Measurements from ENCODE around the gene CFAP299.

Gene CFAP299

DNA sequence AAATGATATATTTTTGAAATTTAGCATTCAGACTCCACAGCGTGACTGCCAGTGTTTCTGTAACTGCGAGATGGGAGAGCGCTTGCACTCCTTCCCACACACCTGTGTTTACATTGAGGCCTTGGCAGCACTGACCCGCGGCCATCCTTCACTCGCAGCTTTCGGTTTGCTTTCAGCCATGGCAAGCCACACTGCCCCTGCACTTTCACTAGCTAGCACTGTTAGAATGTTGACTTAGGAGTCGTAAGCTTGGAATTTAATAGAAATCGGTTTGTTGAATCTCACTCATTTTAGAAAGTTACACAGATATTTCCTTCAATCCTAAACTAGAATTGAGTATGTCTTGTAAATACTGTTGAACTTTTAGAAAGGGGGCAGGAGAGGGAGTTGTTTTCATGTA, 136.2 kb downstream of the CFAP299 start:
- Mint-ChIP-seq H3K27ac (no peak overlapping the region), H3K4me3 (no peak overlapping the region), H3K36me3 (no peaks in the 10 kb centered on the region), H3K9me3 (no peaks in the 10 kb centered on the region), H3K4me1 (peaks cover 7% of the 10 kb centered on the region), H3K27me3 (no peaks in the 10 kb centered on the region)
- ATAC-seq, result no peak

DNA sequence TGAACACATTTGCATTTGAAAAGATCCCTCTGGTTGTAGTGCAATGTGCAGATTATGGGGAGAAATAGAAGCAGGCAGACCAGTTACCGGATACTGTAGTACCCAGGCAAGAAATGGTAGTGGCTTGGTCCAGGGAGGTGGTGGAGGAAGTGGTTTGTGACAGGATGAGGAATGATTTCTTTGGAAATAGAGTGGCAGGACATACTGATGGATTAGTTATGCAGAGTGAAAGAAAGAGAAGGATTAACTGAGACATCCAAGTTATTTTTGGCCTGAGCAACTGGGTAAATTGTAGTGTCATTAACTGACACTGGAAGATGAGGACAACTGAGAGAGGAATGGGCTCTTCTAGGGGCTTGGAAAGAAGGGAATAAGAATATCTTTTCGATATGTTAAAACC, 139.7 kb downstream of the CFAP299 start:
- H3K9me3 Mint-ChIP-seq, result no peaks in the 10 kb centered on the region
- no peaks in the 10 kb centered on the region for H3K36me3 Mint-ChIP-seq
- ATAC-seq, result no peak
- H3K4me1 Mint-ChIP-seq, result no peaks in the 10 kb centered on the region
- no peaks in the 10 kb centered on the region for H3K27me3 Mint-ChIP-seq
- no peak overlapping the region for H3K4me3 Mint-ChIP-seq
- no peak overlapping the region for H3K27ac Mint-ChIP-seq

DNA sequence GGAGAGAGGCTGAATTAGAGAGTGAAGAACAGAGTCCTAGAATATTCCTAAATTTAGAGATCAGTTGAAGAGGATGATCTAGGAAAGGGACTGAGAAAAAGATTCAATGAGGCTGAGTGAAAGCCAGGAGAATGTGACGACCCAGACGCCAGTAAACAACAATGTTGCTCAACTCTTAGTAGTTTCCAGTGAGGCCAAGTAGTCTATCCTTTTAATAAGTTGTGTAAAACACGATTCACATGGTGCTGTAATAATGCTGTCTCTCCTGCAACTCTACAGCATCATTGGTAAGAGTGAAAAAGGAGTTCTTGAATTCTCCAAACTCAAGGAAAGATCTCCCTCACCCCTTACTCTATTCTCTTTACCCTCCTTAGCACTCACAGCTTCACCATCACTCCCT, 140.3 kb downstream of the CFAP299 start:
- Mint-ChIP-seq H3K4me1 (no peaks in the 10 kb centered on the region), H3K4me3 (no peak overlapping the region), H3K36me3 (no peaks in the 10 kb centered on the region), H3K27me3 (no peaks in the 10 kb centered on the region), H3K9me3 (no peaks in the 10 kb centered on the region), H3K27ac (no peak overlapping the region)
- ATAC-seq, result no peak

DNA sequence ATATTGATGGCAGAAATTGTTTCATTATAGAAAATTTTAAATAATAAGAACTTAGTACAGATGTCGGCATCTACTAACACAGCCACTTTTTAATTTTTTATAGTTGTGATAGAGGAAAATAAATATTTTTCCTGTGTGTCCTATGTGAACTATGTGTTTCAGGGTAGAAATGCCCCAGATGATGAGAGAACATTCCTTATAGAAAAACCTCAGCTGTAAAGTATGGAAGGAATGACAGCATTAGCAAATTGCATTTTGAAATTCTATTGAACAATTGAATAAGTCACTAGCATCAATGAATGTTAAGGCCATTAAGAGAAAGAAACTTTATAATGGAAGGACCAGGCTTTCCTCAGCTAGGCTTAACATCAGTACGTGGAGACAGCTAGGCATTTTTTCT, 149.2 kb downstream of the CFAP299 start:
- no peak overlapping the region for H3K27ac Mint-ChIP-seq
- no peaks in the 10 kb centered on the region for H3K36me3 Mint-ChIP-seq
- H3K4me1 Mint-ChIP-seq, result peaks cover 8% of the 10 kb centered on the region
- no peaks in the 10 kb centered on the region for H3K9me3 Mint-ChIP-seq
- H3K4me3 Mint-ChIP-seq, result no peak overlapping the region
- no peaks in the 10 kb centered on the region for H3K27me3 Mint-ChIP-seq
- no peak for ATAC-seq

DNA sequence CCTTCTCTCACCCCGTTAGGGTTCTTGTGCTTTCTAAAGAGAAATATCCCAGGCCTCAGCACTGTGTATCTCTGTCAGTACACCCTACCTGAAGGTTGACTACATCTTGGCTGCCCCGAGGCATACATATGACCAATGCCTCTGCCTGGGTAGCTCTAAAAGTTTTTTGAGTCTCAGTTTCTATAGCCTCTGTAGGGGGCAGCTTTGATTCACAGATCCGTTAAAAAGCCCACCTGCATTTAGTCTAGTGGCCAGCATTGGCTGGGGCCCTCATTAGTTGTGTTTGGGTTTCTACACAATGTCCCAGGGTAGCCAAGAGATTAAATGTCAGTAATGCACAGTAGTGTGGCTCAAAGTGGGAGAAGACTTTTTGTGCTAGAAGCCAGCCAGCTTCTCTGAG, 151.1 kb downstream of the CFAP299 start:
- peaks cover 15% of the 10 kb centered on the region for H3K4me1 Mint-ChIP-seq
- H3K27me3 Mint-ChIP-seq, result no peaks in the 10 kb centered on the region
- no peaks in the 10 kb centered on the region for H3K36me3 Mint-ChIP-seq
- no peak overlapping the region for H3K4me3 Mint-ChIP-seq
- ATAC-seq, result peak; percentile 47
- H3K9me3 Mint-ChIP-seq, result no peaks in the 10 kb centered on the region
- H3K27ac Mint-ChIP-seq, result no peak overlapping the region

DNA sequence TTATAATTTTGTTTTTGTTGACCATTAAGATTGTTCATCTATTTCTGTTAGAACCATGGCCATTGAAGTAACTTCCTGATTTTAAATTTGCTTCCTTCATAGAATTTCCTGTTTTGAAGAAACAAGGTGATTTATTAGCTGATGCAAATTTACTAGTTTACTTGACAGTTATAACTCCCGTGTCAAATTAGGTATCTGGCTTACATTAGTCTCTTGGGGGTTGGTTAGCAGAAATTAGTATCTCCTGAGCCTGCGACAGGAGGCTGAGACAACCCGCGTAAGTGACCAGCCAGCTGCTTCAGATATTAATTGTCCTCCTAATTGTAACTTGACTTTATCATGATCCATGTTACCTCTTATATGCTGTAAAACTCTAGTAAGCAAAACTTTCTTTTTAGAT, 154.3 kb downstream of the CFAP299 start:
- Mint-ChIP-seq H3K9me3 (peaks cover 7% of the 10 kb centered on the region), H3K36me3 (peaks cover 6% of the 10 kb centered on the region), H3K27me3 (no peaks in the 10 kb centered on the region), H3K27ac (no peak overlapping the region), H3K4me3 (no peak overlapping the region), H3K4me1 (peaks cover 40% of the 10 kb centered on the region)
- ATAC-seq, result no peak

DNA sequence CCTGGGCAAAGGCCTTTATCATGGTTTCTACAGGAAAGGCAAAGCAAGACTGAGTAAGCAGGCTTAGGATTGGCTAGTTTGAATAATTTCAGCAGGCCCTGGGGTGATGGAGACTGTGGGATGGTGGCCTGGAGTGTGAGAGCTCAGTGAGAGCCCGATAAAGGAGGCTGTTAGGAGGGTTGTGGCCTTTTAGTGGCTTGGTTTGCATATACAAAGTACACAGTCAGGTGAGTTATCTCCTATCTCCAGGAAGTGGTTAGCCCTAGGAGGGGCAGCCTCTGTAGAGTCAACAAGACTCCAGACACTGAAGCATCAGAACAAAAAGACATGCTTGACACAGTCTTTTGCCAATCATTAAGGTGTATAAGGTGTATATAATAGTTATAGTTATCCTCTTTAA, 157.2 kb downstream of the CFAP299 start:
- H3K27me3 Mint-ChIP-seq, result no peaks in the 10 kb centered on the region
- peak; percentile 61 for ATAC-seq
- peaks cover 15% of the 10 kb centered on the region for H3K36me3 Mint-ChIP-seq
- H3K9me3 Mint-ChIP-seq, result peaks cover 14% of the 10 kb centered on the region
- no peak overlapping the region for H3K27ac Mint-ChIP-seq
- no peak overlapping the region for H3K4me3 Mint-ChIP-seq
- peaks cover 40% of the 10 kb centered on the region for H3K4me1 Mint-ChIP-seq

DNA sequence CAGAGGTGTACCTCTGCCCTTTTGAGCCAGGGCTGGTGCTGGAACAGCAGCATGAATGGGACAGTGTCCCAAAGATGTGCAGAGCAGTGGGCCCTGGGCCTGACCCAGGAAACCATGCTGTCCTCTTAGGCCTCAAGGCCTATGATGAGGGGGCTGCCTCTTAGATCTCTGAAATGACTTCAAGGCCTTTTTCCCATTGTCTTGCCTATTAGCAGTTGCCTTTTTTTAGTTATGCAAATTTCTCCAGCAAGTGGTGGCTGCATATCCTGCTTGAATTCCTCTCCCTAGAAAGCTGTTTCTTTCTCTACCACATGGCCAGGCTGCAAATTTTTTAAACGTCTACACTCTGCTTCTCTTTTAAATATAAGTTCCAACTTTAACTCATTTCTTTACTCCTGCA, 160.3 kb downstream of the CFAP299 start:
- no peak overlapping the region for H3K4me3 Mint-ChIP-seq
- no peak for ATAC-seq
- peaks cover 35% of the 10 kb centered on the region for H3K4me1 Mint-ChIP-seq
- peaks cover 14% of the 10 kb centered on the region for H3K9me3 Mint-ChIP-seq
- H3K27ac Mint-ChIP-seq, result no peak overlapping the region
- peaks cover 15% of the 10 kb centered on the region for H3K36me3 Mint-ChIP-seq
- H3K27me3 Mint-ChIP-seq, result no peaks in the 10 kb centered on the region

DNA sequence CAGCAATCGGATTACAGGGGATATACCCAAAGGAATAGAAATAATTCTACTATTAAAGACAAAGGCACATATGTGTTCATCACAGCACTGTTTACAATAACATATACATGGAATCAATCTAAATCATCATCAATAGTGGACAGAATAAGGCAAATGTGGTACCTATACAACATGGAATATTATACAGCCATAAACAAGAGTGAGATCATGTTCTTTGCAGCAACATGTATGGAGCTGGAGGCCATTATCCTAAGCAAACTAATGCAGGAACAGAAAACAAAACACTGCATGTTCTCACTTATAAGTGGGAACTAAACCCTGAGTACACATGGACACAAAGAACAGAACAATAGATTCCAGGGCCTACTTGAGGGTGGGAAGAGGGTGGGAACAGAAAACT, 163.2 kb downstream of the CFAP299 start:
- no peak overlapping the region for H3K27ac Mint-ChIP-seq
- H3K36me3 Mint-ChIP-seq, result peaks cover 15% of the 10 kb centered on the region
- H3K4me1 Mint-ChIP-seq, result peaks cover 17% of the 10 kb centered on the region
- H3K9me3 Mint-ChIP-seq, result peaks cover 11% of the 10 kb centered on the region
- ATAC-seq, result no peak
- no peak overlapping the region for H3K4me3 Mint-ChIP-seq
- no peaks in the 10 kb centered on the region for H3K27me3 Mint-ChIP-seq

DNA sequence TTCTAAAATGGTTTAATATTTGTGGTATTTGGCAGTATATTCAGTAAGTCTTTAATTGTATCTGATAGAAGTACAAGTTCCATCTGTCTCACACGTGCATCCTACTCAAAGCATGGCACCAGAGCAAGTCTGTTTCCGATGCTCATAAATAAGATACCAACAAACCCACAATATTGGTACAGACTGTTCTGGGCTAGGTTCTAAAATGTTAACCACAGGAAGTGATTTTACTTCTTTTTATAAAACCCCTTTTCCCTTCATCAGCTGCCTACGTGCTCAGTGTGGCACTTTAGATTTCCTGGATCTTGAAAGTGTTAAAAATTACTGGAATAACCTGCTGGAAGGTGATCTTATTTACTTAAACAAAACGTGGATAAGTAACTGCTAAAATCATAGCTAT, 165.1 kb downstream of the CFAP299 start:
- Mint-ChIP-seq H3K27me3 (no peaks in the 10 kb centered on the region), H3K27ac (no peak overlapping the region), H3K4me3 (no peak overlapping the region), H3K36me3 (peaks cover 9% of the 10 kb centered on the region), H3K9me3 (peaks cover 7% of the 10 kb centered on the region), H3K4me1 (peaks cover 11% of the 10 kb centered on the region)
- no peak for ATAC-seq

DNA sequence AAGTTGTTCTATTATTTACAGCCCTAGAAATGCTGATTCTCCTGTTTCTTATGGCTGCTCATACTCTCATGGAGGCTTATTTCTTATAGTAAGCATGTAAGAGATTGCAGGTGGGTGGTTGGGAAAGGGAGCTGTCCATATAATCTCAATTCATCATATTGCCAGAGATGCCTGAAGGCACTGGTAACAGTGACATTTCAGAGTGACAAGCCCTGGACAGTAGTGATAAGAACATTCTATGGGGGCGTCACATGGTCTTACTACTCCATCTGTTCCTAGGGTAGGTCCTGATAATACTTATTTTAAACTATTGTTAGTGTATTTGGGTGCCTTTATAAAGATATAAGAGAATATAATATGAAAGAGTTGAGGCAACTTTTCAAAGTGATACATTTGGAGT, 171.5 kb downstream of the CFAP299 start:
- Mint-ChIP-seq H3K36me3 (no peaks in the 10 kb centered on the region), H3K4me3 (no peak overlapping the region), H3K4me1 (no peaks in the 10 kb centered on the region), H3K27me3 (no peaks in the 10 kb centered on the region), H3K9me3 (no peaks in the 10 kb centered on the region), H3K27ac (no peak overlapping the region)
- ATAC-seq, result no peak

DNA sequence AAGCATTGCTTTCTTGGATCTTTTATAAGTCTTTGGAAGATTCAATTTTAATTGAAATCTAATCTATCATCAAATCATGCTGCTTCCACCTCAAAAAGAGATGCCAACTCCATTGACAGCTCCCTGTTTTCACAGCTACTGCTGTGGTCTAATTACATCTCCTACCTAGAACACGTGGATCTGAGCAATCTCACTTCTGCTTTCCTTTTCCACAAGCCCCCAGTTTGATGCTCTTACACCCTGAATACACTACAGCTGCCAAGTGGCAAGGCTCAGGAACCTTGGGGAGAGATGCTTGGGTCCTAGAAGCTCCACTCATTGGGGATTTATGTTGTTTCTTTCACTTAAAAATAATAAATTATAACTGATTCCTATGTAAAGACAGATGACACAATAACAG, 172.0 kb downstream of the CFAP299 start:
- ATAC-seq, result peak; percentile 74
- no peak overlapping the region for H3K27ac Mint-ChIP-seq
- H3K4me1 Mint-ChIP-seq, result no peaks in the 10 kb centered on the region
- H3K9me3 Mint-ChIP-seq, result no peaks in the 10 kb centered on the region
- H3K27me3 Mint-ChIP-seq, result no peaks in the 10 kb centered on the region
- no peak overlapping the region for H3K4me3 Mint-ChIP-seq
- no peaks in the 10 kb centered on the region for H3K36me3 Mint-ChIP-seq

DNA sequence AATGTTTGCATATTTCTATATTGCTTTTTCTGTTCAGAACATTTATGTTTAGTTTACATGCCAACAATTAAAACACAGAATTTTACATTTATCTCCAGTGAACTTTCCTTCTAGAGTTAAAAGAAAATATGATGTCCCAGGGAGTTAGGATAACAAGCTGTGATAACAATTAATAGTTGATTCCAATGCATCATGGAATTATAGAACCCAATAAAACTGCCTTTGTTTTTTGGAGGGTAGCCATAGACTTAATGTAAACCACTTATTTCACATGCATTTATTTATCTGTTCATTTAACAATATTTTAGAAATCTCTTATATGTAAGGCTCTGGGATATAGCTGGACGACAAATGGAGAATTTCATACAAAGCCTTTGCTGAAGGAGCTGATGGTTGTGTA, 180.0 kb downstream of the CFAP299 start:
- Mint-ChIP-seq H3K9me3 (no peaks in the 10 kb centered on the region), H3K4me3 (no peak overlapping the region), H3K4me1 (no peaks in the 10 kb centered on the region), H3K36me3 (no peaks in the 10 kb centered on the region), H3K27ac (no peak overlapping the region), H3K27me3 (no peaks in the 10 kb centered on the region)
- ATAC-seq, result no peak

DNA sequence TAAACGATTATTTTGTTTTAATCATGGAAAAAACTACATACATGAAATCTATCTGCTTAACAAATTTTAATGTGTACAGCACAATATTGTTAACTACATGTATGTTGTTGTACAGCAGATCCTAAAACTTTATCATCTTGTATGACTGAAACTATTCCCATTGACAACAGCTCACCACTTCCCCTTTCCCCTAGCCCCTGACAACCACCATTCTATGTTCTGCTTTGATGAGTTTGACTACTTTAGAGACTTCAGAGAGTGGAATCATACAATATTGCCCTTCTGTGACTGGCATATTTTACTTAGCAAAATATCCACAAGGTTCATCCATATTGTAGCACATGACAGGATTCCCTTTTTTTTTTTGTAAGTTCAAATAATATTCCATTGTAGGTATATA, 185.9 kb downstream of the CFAP299 start:
- ATAC-seq, result peak; percentile 79
- Mint-ChIP-seq H3K27me3 (no peaks in the 10 kb centered on the region), H3K27ac (no peak overlapping the region), H3K4me1 (peaks cover 5% of the 10 kb centered on the region), H3K36me3 (no peaks in the 10 kb centered on the region), H3K9me3 (no peaks in the 10 kb centered on the region), H3K4me3 (no peak overlapping the region)

DNA sequence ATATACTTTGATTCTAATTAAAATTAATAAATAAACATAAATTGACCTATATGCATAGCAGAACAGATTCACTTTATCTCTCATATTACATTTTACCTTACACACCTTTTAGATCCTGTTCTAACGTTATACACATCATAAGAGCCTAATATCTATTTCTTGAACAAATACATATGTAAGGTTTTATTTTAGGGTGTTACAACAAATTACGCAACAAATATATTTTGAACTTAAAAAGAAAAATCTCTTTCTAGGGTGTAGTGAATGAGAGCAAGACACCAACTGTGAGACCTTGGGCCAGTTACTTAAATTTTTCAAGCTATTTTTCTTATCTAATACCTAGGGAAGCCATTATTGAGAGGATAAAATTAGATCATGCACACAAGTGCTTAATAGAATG, 191.2 kb downstream of the CFAP299 start:
- Mint-ChIP-seq H3K27me3 (no peaks in the 10 kb centered on the region), H3K4me3 (no peak overlapping the region), H3K36me3 (no peaks in the 10 kb centered on the region)

DNA sequence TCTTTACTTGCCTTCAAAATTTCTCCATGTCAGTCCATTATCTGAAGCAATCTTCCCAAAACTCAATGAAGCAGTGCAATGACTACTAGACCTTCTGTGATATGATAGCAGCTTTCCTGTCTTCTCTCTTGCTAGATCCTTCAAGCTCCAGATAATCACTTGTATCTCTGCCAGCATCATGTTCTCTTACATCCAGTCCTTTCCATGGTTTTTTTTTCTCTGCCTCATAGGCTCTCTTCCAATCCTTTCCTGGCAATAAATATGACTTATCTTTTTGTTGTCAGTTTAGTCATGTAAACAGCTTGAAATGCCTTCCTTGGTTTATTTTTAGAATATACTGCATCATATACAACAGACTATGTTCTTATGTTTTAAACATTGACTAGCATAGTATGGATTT, 193.5 kb downstream of the CFAP299 start:
- Mint-ChIP-seq H3K27ac (no peak overlapping the region), H3K9me3 (no peaks in the 10 kb centered on the region), H3K36me3 (no peaks in the 10 kb centered on the region), H3K4me1 (no peaks in the 10 kb centered on the region), H3K27me3 (no peaks in the 10 kb centered on the region), H3K4me3 (no peak overlapping the region)
- no peak for ATAC-seq

More for the DNA sequence above, 191.2 kb downstream of the CFAP299 start:
- no peak overlapping the region for H3K27ac Mint-ChIP-seq
- no peak for ATAC-seq
- H3K4me1 Mint-ChIP-seq, result peaks cover under 1% of the 10 kb centered on the region
- no peaks in the 10 kb centered on the region for H3K9me3 Mint-ChIP-seq

DNA sequence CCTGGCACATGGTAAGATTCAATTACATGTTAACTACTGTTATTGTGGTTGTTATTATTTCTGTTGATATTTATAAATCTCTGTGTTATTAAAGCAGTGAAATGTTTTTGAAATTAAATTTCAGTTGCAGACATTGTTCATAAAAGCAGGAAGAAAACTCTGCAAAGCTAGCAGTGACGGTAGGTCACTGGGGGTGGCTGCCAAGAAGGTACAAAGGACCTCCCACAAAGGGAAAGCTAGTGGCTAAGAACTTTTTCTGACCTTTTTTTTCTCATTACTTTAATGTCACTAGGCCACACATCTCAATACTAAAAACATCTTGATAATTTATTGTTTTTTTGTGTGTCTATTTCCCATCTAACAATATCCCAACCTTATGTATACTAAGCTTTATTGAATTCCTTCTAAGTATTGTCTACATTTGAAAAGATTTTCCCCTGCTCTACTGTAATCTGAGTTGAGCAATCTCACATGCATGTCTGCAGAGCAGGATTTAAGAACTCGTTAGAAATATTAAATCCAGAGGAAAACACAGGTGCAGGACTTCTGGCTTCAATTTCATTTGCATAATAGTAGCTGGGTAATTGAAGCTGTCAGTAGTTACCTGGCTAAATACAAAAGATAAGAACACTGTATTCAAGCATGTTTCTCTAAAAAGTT, 197.3 kb downstream of the CFAP299 start:
- ATAC-seq, result no peak
- H3K36me3 Mint-ChIP-seq, result no peaks in the 10 kb centered on the region
- no peaks in the 10 kb centered on the region for H3K4me1 Mint-ChIP-seq
- H3K9me3 Mint-ChIP-seq, result no peaks in the 10 kb centered on the region
- no peak overlapping the region for H3K4me3 Mint-ChIP-seq
- H3K27ac Mint-ChIP-seq, result no peak overlapping the region
- no peaks in the 10 kb centered on the region for H3K27me3 Mint-ChIP-seq
